Measurements from ENCODE around the gene SPAM1. TPM values are rescaled to one million over a fixed set of nuclear protein-coding genes. Genes with fewer than 3 reads are reported as not detected.
"Not testable (repeated sequence)": the region's sequence is repeated elsewhere in the genome, so short reads cannot be mapped to it uniquely, and the experiment has no call there.

SPAM1 gene, protein sequence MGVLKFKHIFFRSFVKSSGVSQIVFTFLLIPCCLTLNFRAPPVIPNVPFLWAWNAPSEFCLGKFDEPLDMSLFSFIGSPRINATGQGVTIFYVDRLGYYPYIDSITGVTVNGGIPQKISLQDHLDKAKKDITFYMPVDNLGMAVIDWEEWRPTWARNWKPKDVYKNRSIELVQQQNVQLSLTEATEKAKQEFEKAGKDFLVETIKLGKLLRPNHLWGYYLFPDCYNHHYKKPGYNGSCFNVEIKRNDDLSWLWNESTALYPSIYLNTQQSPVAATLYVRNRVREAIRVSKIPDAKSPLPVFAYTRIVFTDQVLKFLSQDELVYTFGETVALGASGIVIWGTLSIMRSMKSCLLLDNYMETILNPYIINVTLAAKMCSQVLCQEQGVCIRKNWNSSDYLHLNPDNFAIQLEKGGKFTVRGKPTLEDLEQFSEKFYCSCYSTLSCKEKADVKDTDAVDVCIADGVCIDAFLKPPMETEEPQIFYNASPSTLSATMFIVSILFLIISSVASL
- not detected for polyA plus RNA-seq (2012; ENCODE audit: low read depth, missing spikeins)

- FAIRE-seq (no peak), DNase-seq (ENCODE audit: insufficient read length, low spot score) (no peak)
- TF ChIP-seq POLR2A (IDR thresholded peaks at IDR 0.05; ENCODE audit: low read depth, low read length), result no peak
- TF ChIP-seq POLR2AphosphoS5 (IDR thresholded peaks at IDR 0.05; ENCODE audit: low read depth, low read length), result no peak
- no peak for TF ChIP-seq PAX5 (IDR thresholded peaks at IDR 0.05; ENCODE audit: insufficient read depth, low read length, severe bottlenecking)
- TF ChIP-seq SPI1 (IDR thresholded peaks at IDR 0.05; ENCODE audit: low read depth, low read length), result no peak
- TF ChIP-seq POU2F2 (IDR thresholded peaks at IDR 0.05; ENCODE audit: low read depth, low read length), result no peak
- no peak for TF ChIP-seq TAF1 (IDR thresholded peaks at IDR 0.05; ENCODE audit: low read depth, low read length)
Observed at GRCh38 chr7:123924941-123925340, at the start of gene SPAM1. SPAM1 (plus strand) TSS chr7:123925241; CDS start chr7:123953571, 28,330 bp downstream.

- TF ChIP-seq SPI1 (IDR thresholded peaks at IDR 0.05; ENCODE audit: low read depth, low read length), result no peak
- no peak for TF ChIP-seq POU2F2 (IDR thresholded peaks at IDR 0.05; ENCODE audit: low read depth, low read length)
- no peak for TF ChIP-seq PAX5 (IDR thresholded peaks at IDR 0.05; ENCODE audit: insufficient read depth, low read length, severe bottlenecking)
- no peak for TF ChIP-seq TAF1 (IDR thresholded peaks at IDR 0.05; ENCODE audit: low read depth, low read length)
- no peak for TF ChIP-seq POLR2AphosphoS5 (IDR thresholded peaks at IDR 0.05; ENCODE audit: low read depth, low read length)
- no peak for TF ChIP-seq POLR2A (IDR thresholded peaks at IDR 0.05; ENCODE audit: low read depth, low read length)
- DNase-seq (ENCODE audit: insufficient read length, low spot score) (no peak), FAIRE-seq (no peak)
Observed at GRCh38 chr7:123876557-123877256, 48.3 kb upstream of the SPAM1 start.

DNA sequence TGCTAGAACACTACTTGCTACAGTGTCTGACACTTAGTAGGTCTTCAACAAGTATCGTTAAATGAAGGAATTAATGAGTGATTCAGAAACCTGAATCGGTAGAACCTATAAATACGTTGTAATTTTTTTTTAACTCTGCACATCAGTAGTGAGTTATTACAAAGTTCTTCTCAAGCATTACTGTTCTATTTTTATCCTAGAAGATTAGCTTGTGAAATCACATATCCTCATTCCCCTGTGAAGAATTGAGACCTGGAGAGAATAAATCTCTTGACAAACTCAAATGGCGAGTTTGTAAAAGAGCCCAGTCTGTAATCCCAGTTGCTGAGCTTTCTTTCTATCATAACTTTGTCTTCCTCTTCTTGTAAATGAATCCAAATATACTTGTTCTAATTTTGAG, 45.4 kb upstream of the SPAM1 start:
- DNase-seq (ENCODE audit: insufficient read length, low spot score) (no peak), FAIRE-seq (no peak)
- TF ChIP-seq SPI1 (IDR thresholded peaks at IDR 0.05; ENCODE audit: low read depth, low read length) (no peak), POLR2A (IDR thresholded peaks at IDR 0.05; ENCODE audit: low read depth, low read length) (no peak), POLR2AphosphoS5 (IDR thresholded peaks at IDR 0.05; ENCODE audit: low read depth, low read length) (no peak), PAX5 (IDR thresholded peaks at IDR 0.05; ENCODE audit: insufficient read depth, low read length, severe bottlenecking) (no peak), TAF1 (IDR thresholded peaks at IDR 0.05; ENCODE audit: low read depth, low read length) (no peak), POU2F2 (IDR thresholded peaks at IDR 0.05; ENCODE audit: low read depth, low read length) (no peak)

- FAIRE-seq (no peak), DNase-seq (ENCODE audit: insufficient read length, low spot score) (no peak)
- TF ChIP-seq POU2F2 (IDR thresholded peaks at IDR 0.05; ENCODE audit: low read depth, low read length), result no peak
- TF ChIP-seq SPI1 (IDR thresholded peaks at IDR 0.05; ENCODE audit: low read depth, low read length), result no peak
- no peak for TF ChIP-seq PAX5 (IDR thresholded peaks at IDR 0.05; ENCODE audit: insufficient read depth, low read length, severe bottlenecking)
- TF ChIP-seq TAF1 (IDR thresholded peaks at IDR 0.05; ENCODE audit: low read depth, low read length), result no peak
- TF ChIP-seq POLR2AphosphoS5 (IDR thresholded peaks at IDR 0.05; ENCODE audit: low read depth, low read length), result no peak
- no peak for TF ChIP-seq POLR2A (IDR thresholded peaks at IDR 0.05; ENCODE audit: low read depth, low read length)
Observed at GRCh38 chr7:123881300-123881699, 43.7 kb upstream of the SPAM1 start.

- DNase-seq (ENCODE audit: insufficient read length, low spot score), result no peak
- no peak for TF ChIP-seq POLR2AphosphoS5 (IDR thresholded peaks at IDR 0.05; ENCODE audit: low read depth, low read length)
- no peak for TF ChIP-seq TAF1 (IDR thresholded peaks at IDR 0.05; ENCODE audit: low read depth, low read length)
- no peak for TF ChIP-seq PAX5 (IDR thresholded peaks at IDR 0.05; ENCODE audit: insufficient read depth, low read length, severe bottlenecking)
- no peak for TF ChIP-seq SPI1 (IDR thresholded peaks at IDR 0.05; ENCODE audit: low read depth, low read length)
- TF ChIP-seq POLR2A (IDR thresholded peaks at IDR 0.05; ENCODE audit: low read depth, low read length), result no peak
- TF ChIP-seq POU2F2 (IDR thresholded peaks at IDR 0.05; ENCODE audit: low read depth, low read length), result no peak
- no peak for FAIRE-seq
Observed at GRCh38 chr7:123883154-123883553, 41.9 kb upstream of the SPAM1 start.

DNA sequence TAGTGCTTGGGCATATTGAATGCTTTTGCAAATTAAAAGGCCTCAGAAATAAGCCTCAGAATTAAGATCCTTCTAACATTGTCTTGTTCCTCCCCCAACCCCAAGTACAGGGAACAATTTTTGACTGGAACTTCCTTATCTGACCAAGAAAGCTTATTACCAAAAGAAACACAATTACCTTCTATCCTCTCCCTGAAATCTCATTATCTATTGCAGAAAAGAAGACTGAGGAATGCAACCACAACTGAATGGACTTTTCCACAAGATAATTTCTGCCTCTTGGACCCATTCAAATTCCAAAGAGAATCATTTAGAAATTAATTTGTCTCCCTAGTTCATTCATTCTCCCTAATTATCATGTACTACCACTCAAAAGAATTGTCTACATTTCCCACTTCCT, 36.8 kb upstream of the SPAM1 start:
- FAIRE-seq, result no peak
- TF ChIP-seq POLR2AphosphoS5 (IDR thresholded peaks at IDR 0.05; ENCODE audit: low read depth, low read length) (no peak), TAF1 (IDR thresholded peaks at IDR 0.05; ENCODE audit: low read depth, low read length) (no peak), PAX5 (IDR thresholded peaks at IDR 0.05; ENCODE audit: insufficient read depth, low read length, severe bottlenecking) (no peak), POLR2A (IDR thresholded peaks at IDR 0.05; ENCODE audit: low read depth, low read length) (no peak), SPI1 (IDR thresholded peaks at IDR 0.05; ENCODE audit: low read depth, low read length) (no peak), POU2F2 (IDR thresholded peaks at IDR 0.05; ENCODE audit: low read depth, low read length) (no peak)
- DNase-seq (ENCODE audit: insufficient read length, low spot score), result no peak

DNA sequence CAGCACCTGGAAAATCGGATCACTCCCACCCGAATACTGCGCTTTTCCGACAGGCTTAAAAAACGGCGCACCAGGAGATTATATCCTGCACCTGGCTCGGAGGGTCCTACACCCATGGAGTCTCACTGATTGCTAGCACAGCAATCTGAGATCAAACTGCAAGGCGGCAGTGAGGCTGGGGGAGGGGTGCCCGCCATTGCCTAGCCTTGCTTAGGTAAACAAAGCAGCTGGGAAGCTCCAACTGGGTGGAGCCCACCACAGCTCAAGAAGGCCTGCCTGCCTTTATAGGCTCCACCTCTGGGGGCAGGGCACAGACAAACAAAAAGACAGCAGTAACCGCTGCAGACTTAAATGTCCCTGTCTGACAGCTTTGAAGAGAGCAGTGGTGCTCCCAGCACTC, 30.3 kb upstream of the SPAM1 start:
- FAIRE-seq; DNase-seq (ENCODE audit: insufficient read length, low spot score): not testable (repeated sequence)

DNA sequence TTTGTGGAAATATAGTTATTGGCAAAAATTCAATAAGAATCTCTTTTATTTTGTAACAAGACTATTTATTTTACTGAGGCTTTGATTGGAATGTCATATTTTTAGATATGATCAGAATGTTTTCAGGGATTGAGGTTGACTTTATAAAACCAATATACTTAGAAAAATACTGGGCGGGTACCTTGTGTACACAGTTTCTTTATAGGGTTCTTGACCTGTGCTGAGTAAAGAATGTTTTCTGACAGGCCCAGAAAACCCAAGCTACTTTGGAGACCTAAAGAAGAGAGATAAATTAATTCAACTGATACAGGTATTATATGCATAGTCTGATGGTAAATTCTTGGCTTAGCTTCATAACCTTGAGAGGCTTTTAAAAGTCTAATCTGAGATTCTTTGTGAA, 23.9 kb upstream of the SPAM1 start:
- DNase-seq (ENCODE audit: insufficient read length, low spot score) (no peak), FAIRE-seq (no peak)
- TF ChIP-seq TAF1 (IDR thresholded peaks at IDR 0.05; ENCODE audit: low read depth, low read length) (no peak), POU2F2 (IDR thresholded peaks at IDR 0.05; ENCODE audit: low read depth, low read length) (no peak), PAX5 (IDR thresholded peaks at IDR 0.05; ENCODE audit: insufficient read depth, low read length, severe bottlenecking) (no peak), SPI1 (IDR thresholded peaks at IDR 0.05; ENCODE audit: low read depth, low read length) (no peak), POLR2AphosphoS5 (IDR thresholded peaks at IDR 0.05; ENCODE audit: low read depth, low read length) (no peak)

GRCh38 chr7:123905714-123906113, 19.3 kb upstream of the SPAM1 start:
- TF ChIP-seq SPI1 (IDR thresholded peaks at IDR 0.05; ENCODE audit: low read depth, low read length) (no peak), TAF1 (IDR thresholded peaks at IDR 0.05; ENCODE audit: low read depth, low read length) (no peak), POU2F2 (IDR thresholded peaks at IDR 0.05; ENCODE audit: low read depth, low read length) (no peak), POLR2A (IDR thresholded peaks at IDR 0.05; ENCODE audit: low read depth, low read length) (no peak), PAX5 (IDR thresholded peaks at IDR 0.05; ENCODE audit: insufficient read depth, low read length, severe bottlenecking) (no peak), POLR2AphosphoS5 (IDR thresholded peaks at IDR 0.05; ENCODE audit: low read depth, low read length) (no peak)
- no peak for DNase-seq (ENCODE audit: insufficient read length, low spot score)
- no peak for FAIRE-seq
